H1 (cell line): ENCODE results near the gene TNRC6C. TPM values are rescaled to one million over a fixed set of nuclear protein-coding genes. Genes with fewer than 3 reads are reported as not detected.

Experiments used
- CTCF ChIA-PET: fragments of 300-600 bp; sonication (Branson Sonifier 250); formaldehyde crosslinking; loops from one replicate; lab custom pipeline; 2021; ENCODE audit not compliant: partially characterized antibody; lab: Charles Lee
- POLR2A ChIA-PET: fragments of 300-600 bp; sonication (Branson Sonifier 250); formaldehyde crosslinking; loops from one replicate; lab custom pipeline; 2021; ENCODE audit warnings: inconsistent platforms; ENCODE audit not compliant: partially characterized antibody; lab: Charles Lee
- DNase-seq, 2 experiments: peaks; one replicate each; pipeline versions ENCODE4 v3.0.0 to v3.0.0-alpha.2; 2010 to 2022; ENCODE audit warnings: low spot score in 2 of 2, low read depth in 1 of 2, mixed read lengths in 1 of 2
- FAIRE-seq: peaks from 2 replicates; lab custom pipeline; 2011; peaks lifted over from hg19 to GRCh38; lab: Jason Lieb, UNC
- H2AFZ ChIP-seq: 2 replicates; pipeline ENCODE4 v1.8.1; 2012; ENCODE audit warnings: low read length, inconsistent platforms
- H2AK5ac ChIP-seq: 2 replicates; pipeline ENCODE4 v1.6.1; 2013; ENCODE audit warnings: low read depth, low read length
- H2BK120ac ChIP-seq: replicated peaks from 2 replicates; pipeline ENCODE3; 2013; ENCODE audit warnings: low read depth, low read length, inconsistent platforms
- H2BK12ac ChIP-seq: 2 replicates; pipeline ENCODE4 v1.6.1; 2013; ENCODE audit warnings: low read depth, low read length
- H2BK15ac ChIP-seq: 2 replicates; pipeline ENCODE4 v1.6.1; 2013; ENCODE audit warnings: low read length
- H2BK20ac ChIP-seq: 2 replicates; pipeline ENCODE4 v1.6.1; 2013; ENCODE audit warnings: low read length
- H2BK5ac ChIP-seq: 2 replicates; pipeline ENCODE4 v1.6.1; 2013; ENCODE audit warnings: low read depth, low read length
- H3K14ac ChIP-seq: 2 replicates; pipeline ENCODE4 v1.6.1; 2013; ENCODE audit warnings: inconsistent platforms; ENCODE audit not compliant: insufficient read length
- H3K18ac ChIP-seq: 2 replicates; pipeline ENCODE4 v1.6.1; 2013; ENCODE audit warnings: low read length; ENCODE audit errors: extremely low read depth
- H3K23ac ChIP-seq: 2 replicates; pipeline ENCODE4 v1.6.1; 2013; ENCODE audit warnings: inconsistent platforms; ENCODE audit not compliant: insufficient read length
- H3K23me2 ChIP-seq: 2 replicates; pipeline ENCODE4 v1.6.1; 2013; ENCODE audit warnings: low read depth, low read length
- H3K27ac ChIP-seq: 2 replicates; pipeline ENCODE4 v1.6.1; 2011; ENCODE audit warnings: low read depth, low read length, inconsistent platforms
- H3K27me3 ChIP-seq, 4 experiments: replicated peaks in 1 of 4; 1 replicate in 1 of 4; 2 replicates in 3 of 4; pipeline versions ENCODE4 v1.6.1 to v1.8.1; 2011 to 2013; ENCODE audit warnings: low read length in 3 of 4, mild to moderate bottlenecking in 3 of 4, inconsistent platforms in 2 of 4, mixed read lengths in 2 of 4, moderate library complexity in 1 of 4; ENCODE audit not compliant: control insufficient read depth in 3 of 4, insufficient read depth in 3 of 4; ENCODE audit errors: extremely low read depth in 1 of 4
- H3K36me3 ChIP-seq, 4 experiments: 2 replicates each; pipeline versions ENCODE4 v1.6.1 to v1.8.1; 2011 to 2013; ENCODE audit warnings: mild to moderate bottlenecking in 4 of 4, low read length in 3 of 4, moderate library complexity in 2 of 4, control low read depth in 1 of 4, inconsistent platforms in 1 of 4; ENCODE audit not compliant: insufficient read depth in 4 of 4, control insufficient read depth in 2 of 4
- H3K4ac ChIP-seq: replicated peaks from 2 replicates; pipeline ENCODE3; 2013; ENCODE audit warnings: low read length, low read depth, mixed read lengths, inconsistent platforms; ENCODE audit not compliant: insufficient read length
- H3K4me1 ChIP-seq, 4 experiments: replicated peaks in 1 of 4; 1 replicate in 1 of 4; 2 replicates in 3 of 4; pipeline versions ENCODE4 v1.6.1 to v1.8.1; 2011 to 2013; ENCODE audit warnings: low read length in 3 of 4, inconsistent platforms in 2 of 4, mixed read lengths in 1 of 4; ENCODE audit not compliant: insufficient read depth in 4 of 4, control insufficient read depth in 3 of 4
- H3K4me2 ChIP-seq, 2 experiments: 2 replicates each; pipeline versions ENCODE4 v1.6.1 to v1.8.1; 2011 to 2013; ENCODE audit warnings: low read depth in 2 of 2, low read length in 2 of 2, control low read depth in 1 of 2, inconsistent platforms in 1 of 2, mild to moderate bottlenecking in 1 of 2; ENCODE audit not compliant: insufficient read depth in 1 of 2
- H3K4me3 ChIP-seq, 4 experiments: fragments of 200-600, 300-600 bp in 1 of 4; sonication (generic), shearing (Covaris generic), sonication (Bioruptor Twin) in 1 of 4; 2 replicates each; pipeline versions ENCODE4 v1.5.1 to v1.8.1; 2011 to 2016; ENCODE audit warnings: low read length in 4 of 4, low read depth in 3 of 4, control low read depth in 2 of 4, inconsistent platforms in 2 of 4, mild to moderate bottlenecking in 2 of 4, mixed read lengths in 1 of 4, moderate library complexity in 1 of 4; ENCODE audit not compliant: insufficient read depth in 2 of 4; ENCODE audit errors: extremely low read depth in 1 of 4
- H3K56ac ChIP-seq: replicated peaks from 2 replicates; pipeline ENCODE3; 2013; ENCODE audit warnings: low read depth, mild to moderate bottlenecking, mixed read lengths, low read length, inconsistent platforms; ENCODE audit not compliant: insufficient read length
- H3K79me1 ChIP-seq: 2 replicates; pipeline ENCODE4 v1.6.1; 2013; ENCODE audit warnings: low read depth, low read length, control low read depth
- H3K79me2 ChIP-seq, 2 experiments: 2 replicates each; pipeline versions ENCODE4 v1.6.1 to v1.8.1; 2012 to 2013; ENCODE audit warnings: low read length in 2 of 2, mild to moderate bottlenecking in 2 of 2, inconsistent platforms in 1 of 2; ENCODE audit not compliant: insufficient read depth in 2 of 2, control insufficient read depth in 1 of 2
- H3K9ac ChIP-seq, 4 experiments: replicated peaks in 1 of 4; 1 replicate in 1 of 4; 2 replicates in 3 of 4; pipeline versions ENCODE4 v1.6.1 to v1.8.1; 2011 to 2013; ENCODE audit warnings: low read depth in 3 of 4, low read length in 3 of 4, control low read depth in 2 of 4, mild to moderate bottlenecking in 2 of 4, moderate library complexity in 2 of 4, inconsistent platforms in 1 of 4; ENCODE audit errors: extremely low read depth in 1 of 4
- H3K9me3 ChIP-seq, 2 experiments: 2 replicates each; pipeline versions ENCODE4 v1.6.1 to v1.8.1; 2012 to 2013; ENCODE audit warnings: mild to moderate bottlenecking in 2 of 2, moderate library complexity in 2 of 2, control low read depth in 1 of 2, inconsistent platforms in 1 of 2, low read depth in 1 of 2, low read length in 1 of 2, mixed read lengths in 1 of 2; ENCODE audit not compliant: insufficient read depth in 2 of 2
- H4K20me1 ChIP-seq, 2 experiments: replicated peaks in 1 of 2; 2 replicates each; pipeline versions ENCODE3 to v1.8.1; 2011 to 2013; ENCODE audit warnings: inconsistent platforms in 2 of 2, low read length in 2 of 2, mild to moderate bottlenecking in 1 of 2; ENCODE audit not compliant: insufficient read depth in 2 of 2, control insufficient read depth in 1 of 2
- H4K5ac ChIP-seq: 2 replicates; pipeline ENCODE4 v1.6.1; 2013; ENCODE audit warnings: low read length, low read depth, mixed read lengths, inconsistent platforms; ENCODE audit not compliant: insufficient read length
- H4K8ac ChIP-seq: 2 replicates; pipeline ENCODE4 v1.8.0; 2013; ENCODE audit warnings: mild to moderate bottlenecking, moderate library complexity, low read length, inconsistent platforms; ENCODE audit not compliant: insufficient read depth; ENCODE audit errors: extremely low read depth
- H4K91ac ChIP-seq: replicated peaks from 2 replicates; pipeline ENCODE3; 2013; ENCODE audit warnings: low read length, mixed read lengths, inconsistent platforms; ENCODE audit not compliant: insufficient read length
- BCL11A ChIP-seq, 2 experiments: IDR thresholded peaks; one replicate each; pipeline ENCODE4 v1.6.1; 2011; ENCODE audit warnings: low read depth in 2 of 2, low read length in 2 of 2, mild to moderate bottlenecking in 2 of 2
- CREB1 ChIP-seq: IDR thresholded peaks from 2 replicates; pipeline ENCODE4 v1.6.1; 2012; ENCODE audit warnings: inconsistent platforms
- SP2 ChIP-seq: IDR thresholded peaks from 2 replicates; pipeline ENCODE4 v1.6.1; 2012; ENCODE audit warnings: mild to moderate bottlenecking, low read length, inconsistent platforms
- SUZ12 ChIP-seq: fragments of 200-600 bp; sonication (generic); IDR thresholded peaks from 2 replicates; pipeline ENCODE4 v1.6.1; 2012; ENCODE audit warnings: mild to moderate bottlenecking, inconsistent platforms, low read length, moderate library complexity, mixed read lengths
- TCF12 ChIP-seq: IDR thresholded peaks from 2 replicates; pipeline ENCODE4 v1.6.1; 2011; ENCODE audit warnings: low read depth, mild to moderate bottlenecking, low read length
- WGBS, 2 experiments: shearing (Covaris generic) in 1 of 2; methylation state at CpG; one replicate each; pipeline versions ENCODE4 v1.1.6 to v1.1.7; 2013 to 2015; ENCODE audit warnings: low lambda C conversion rate in 2 of 2, mixed read lengths in 2 of 2, inconsistent platforms in 1 of 2, low coverage in 1 of 2, missing lambda C conversion rate in 1 of 2; ENCODE audit not compliant: insufficient replicate concordance in 2 of 2, insufficient coverage in 1 of 2, insufficient read length in 1 of 2; ENCODE audit errors: extremely low coverage in 1 of 2, missing lambda C conversion rate in 1 of 2; 5-methylcytosine and 5-hydroxymethylcytosine counted together
- polyA plus RNA-seq, 7 experiments: library from polyadenylated mRNA; depleted of rRNA in 3 of 7; stranded (reverse) in 5 of 7; unstranded in 2 of 7; fragments of >200 nt in 5 of 7; fragments of 200-250 nt in 2 of 7; gene quantifications; 1 replicate in 5 of 7; 2 replicates in 1 of 7; 4 replicates in 1 of 7; pipeline versions ENCODE4 v1.2.1 to v1.2.3, GENCODE V29; 2011 to 2013; ENCODE audit warnings: missing spikeins in 2 of 7, mixed read lengths in 2 of 7
- total RNA-seq: library from RNA; stranded (reverse); fragmentation: NEBNext Ultra II Directional; extraction: Animal tissue kit (Norgen Biotek cat#: 25700); gene quantifications from 2 replicates; pipeline ENCODE4 v1.2.1, GENCODE V29; 2021
- TF ChIP-seq, protein P1 (sequence below): IDR thresholded peaks from 2 replicates; pipeline ENCODE4 v1.6.1; 2012; ENCODE audit warnings: inconsistent platforms

Gene TNRC6C
- total and polyA plus RNA-seq, 2 of the 8 experiments (the other 6 are each of a cell fraction or from before 2014, with no cell fraction given), result 2.8 to 28.9 TPM

DNA sequence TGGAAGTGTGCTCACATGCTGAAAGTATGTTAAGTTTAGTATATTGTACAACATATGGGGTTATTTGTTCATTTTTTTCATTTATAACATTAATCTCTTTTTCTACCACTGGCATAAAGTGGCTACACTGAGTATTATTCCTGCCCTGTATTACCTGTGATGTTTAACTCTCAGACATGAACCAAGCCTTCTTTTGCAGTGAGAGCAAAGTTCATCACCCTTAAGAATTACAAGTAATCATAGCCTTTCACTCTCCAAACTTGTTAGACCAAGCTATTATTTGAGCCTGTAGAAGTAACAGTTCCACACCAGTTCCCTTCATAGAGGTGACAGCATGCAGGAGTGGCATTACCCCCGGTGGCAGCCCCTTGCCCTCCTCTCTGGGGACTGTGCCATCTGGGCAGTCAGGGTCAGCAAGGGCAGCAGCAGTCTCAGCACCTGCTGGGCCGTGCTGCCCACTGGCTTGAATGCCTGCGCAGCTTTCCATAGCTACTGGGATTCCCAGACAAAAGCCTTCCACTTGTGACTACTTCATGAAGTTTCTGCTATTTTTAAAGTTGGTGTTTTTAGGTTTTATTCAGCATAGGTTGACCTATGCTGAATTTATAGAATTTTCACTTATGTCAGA is 98.7 kb downstream of the TNRC6C start:
- H3K79me2 ChIP-seq, result no peaks in the 10 kb centered on the region; a peak in 1 of 4 replicates
- no peak overlapping the region for H2BK20ac ChIP-seq
- 86% methylated on average over 3 of the region's 3 CpGs; no CpG with 5 or more reads in 1 of the 2 experiments for WGBS, 2 experiments
- H3K23ac ChIP-seq, result no peak overlapping the region
- H3K4me2 ChIP-seq, result no peak overlapping the region
- no peak for FAIRE-seq
- no peak overlapping the region for H4K91ac ChIP-seq
- no peak overlapping the region for H3K4ac ChIP-seq
- H3K9me3 ChIP-seq, result peaks cover 0 to 3% of the 10 kb centered on the region in 2 experiments; a peak in 1 of 4 replicates
- H4K5ac ChIP-seq, result no peak overlapping the region
- TF ChIP-seq SUZ12 (no peak), BCL11A (IDR thresholded peaks at IDR 0.05; ENCODE audit: low read depth in 2 of 2, low read length in 2 of 2) (no peak), SP2 (no peak), CREB1 (no peak), TCF12 (no peak)
- TF ChIP-seq, protein P1, sequence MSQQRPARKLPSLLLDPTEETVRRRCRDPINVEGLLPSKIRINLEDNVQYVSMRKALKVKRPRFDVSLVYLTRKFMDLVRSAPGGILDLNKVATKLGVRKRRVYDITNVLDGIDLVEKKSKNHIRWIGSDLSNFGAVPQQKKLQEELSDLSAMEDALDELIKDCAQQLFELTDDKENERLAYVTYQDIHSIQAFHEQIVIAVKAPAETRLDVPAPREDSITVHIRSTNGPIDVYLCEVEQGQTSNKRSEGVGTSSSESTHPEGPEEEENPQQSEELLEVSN, result no peak
- H4K8ac ChIP-seq, result no peak overlapping the region
- H3K36me3 ChIP-seq, result peaks cover 4 to 8% (median 6%) of the 10 kb centered on the region in 4 experiments; a peak in 6 of 8 replicates
- no peak overlapping the region for H3K14ac ChIP-seq
- no peak overlapping the region for H2BK15ac ChIP-seq
- ChIA-PET CTCF (interaction anchor here (1.8 kb wide), 1 partner anchor 38 kb away, joined by 4 read pairs; no protein-coding TSS in a partner anchor), POLR2A (interaction anchor here (1.2 kb wide), 1 partner anchor 9 kb away, joined by 3 read pairs; no protein-coding TSS in a partner anchor)
- no peak overlapping the region for H2BK120ac ChIP-seq
- H3K79me1 ChIP-seq, result peaks cover 2% of the 10 kb centered on the region; the same call in 1 of the 2 replicates
- H2BK12ac ChIP-seq, result no peak overlapping the region
- no peak overlapping the region for H2AFZ ChIP-seq
- H2AK5ac ChIP-seq, result no peak overlapping the region
- H4K20me1 ChIP-seq, result peaks cover 2 to 3% of the 10 kb centered on the region in 2 experiments
- H2BK5ac ChIP-seq, result no peak overlapping the region
- no peaks in the 10 kb centered on the region for H3K4me1 ChIP-seq
- no peak overlapping the region for H3K56ac ChIP-seq
- H3K4me3 ChIP-seq, result no peak overlapping the region
- H3K18ac ChIP-seq, result no peak overlapping the region
- H3K27me3 ChIP-seq, result no peaks in the 10 kb centered on the region
- DNase-seq, result no peak
- H3K27ac ChIP-seq, result no peak overlapping the region
- H3K23me2 ChIP-seq, result no peaks in the 10 kb centered on the region; the same call in 1 of the 2 replicates
- no peak overlapping the region for H3K9ac ChIP-seq
